ENCODE measurements around the gene RASSF3. TPM values are rescaled to one million over a fixed set of nuclear protein-coding genes. Genes with fewer than 3 reads are reported as not detected.

RASSF3 gene
- total and polyA plus RNA-seq, 2 of the 13 experiments (the other 11 are each of a cell fraction or from before 2014, with no cell fraction given) = 15.5 to 16.0 TPM

DNA sequence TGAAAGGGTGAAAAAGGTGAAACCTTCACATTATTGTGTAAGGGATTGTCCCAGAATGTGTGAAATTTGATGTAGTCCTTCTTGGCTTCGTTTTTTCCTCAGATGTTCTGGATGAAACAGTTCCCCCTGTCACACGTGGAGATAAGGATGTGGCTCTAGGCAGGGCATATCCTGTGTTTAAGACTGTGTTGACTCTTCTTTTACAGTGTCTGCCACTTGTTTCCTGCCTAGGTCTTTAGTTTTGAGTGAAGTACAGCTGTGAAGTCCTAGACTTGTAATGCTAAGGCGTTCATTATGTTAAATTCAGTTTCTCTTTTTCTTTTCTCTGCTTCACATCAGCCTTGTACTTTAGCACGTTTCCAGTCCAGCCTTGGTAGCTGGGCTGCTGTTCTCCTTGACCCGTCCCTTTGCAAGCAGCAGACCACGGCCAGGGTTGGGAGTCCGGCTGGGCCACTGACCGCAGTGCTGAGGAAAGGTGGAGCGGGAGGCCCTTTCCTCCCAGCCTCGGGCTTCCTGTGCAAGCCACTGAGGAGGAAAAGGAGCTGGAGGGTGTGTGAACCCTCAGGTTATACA is 59.1 kb downstream of the RASSF3 start (continued):
- TF ChIP-seq, protein P1, sequence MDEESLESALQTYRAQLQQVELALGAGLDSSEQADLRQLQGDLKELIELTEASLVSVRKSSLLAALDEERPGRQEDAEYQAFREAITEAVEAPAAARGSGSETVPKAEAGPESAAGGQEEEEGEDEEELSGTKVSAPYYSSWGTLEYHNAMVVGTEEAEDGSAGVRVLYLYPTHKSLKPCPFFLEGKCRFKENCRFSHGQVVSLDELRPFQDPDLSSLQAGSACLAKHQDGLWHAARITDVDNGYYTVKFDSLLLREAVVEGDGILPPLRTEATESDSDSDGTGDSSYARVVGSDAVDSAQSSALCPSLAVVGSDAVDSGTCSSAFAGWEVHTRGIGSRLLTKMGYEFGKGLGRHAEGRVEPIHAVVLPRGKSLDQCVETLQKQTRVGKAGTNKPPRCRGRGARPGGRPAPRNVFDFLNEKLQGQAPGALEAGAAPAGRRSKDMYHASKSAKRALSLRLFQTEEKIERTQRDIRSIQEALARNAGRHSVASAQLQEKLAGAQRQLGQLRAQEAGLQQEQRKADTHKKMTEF (CRISPR knock-in tag; IDR thresholded peaks at IDR 0.05) = peak; percentile 38; the same call in 1 of the 2 replicates
- no peak for TF ChIP-seq ZNF17 (CRISPR knock-in tag; IDR thresholded peaks at IDR 0.05)
- peak; percentile 44; the same call in 1 of the 2 replicates for TF ChIP-seq ARID5B (CRISPR knock-in tag; IDR thresholded peaks at IDR 0.05)
- no peak for TF ChIP-seq SOX13 (IDR thresholded peaks at IDR 0.05)
- 0 out of 4 replicates have a peak, but pooled peaks of 1 of the 2 experiments have one; percentile 10 for TF ChIP-seq SOX13 (CRISPR knock-in tag; conservative IDR thresholded peaks at IDR 0.05 in 1 of 2, IDR thresholded peaks at IDR 0.05 in 1 of 2)
- peak; percentile 62; the same call in 1 of the 2 replicates for TF ChIP-seq SPEN (CRISPR knock-in tag; IDR thresholded peaks at IDR 0.05; ENCODE audit: low read depth)
- TF ChIP-seq, protein P2, sequence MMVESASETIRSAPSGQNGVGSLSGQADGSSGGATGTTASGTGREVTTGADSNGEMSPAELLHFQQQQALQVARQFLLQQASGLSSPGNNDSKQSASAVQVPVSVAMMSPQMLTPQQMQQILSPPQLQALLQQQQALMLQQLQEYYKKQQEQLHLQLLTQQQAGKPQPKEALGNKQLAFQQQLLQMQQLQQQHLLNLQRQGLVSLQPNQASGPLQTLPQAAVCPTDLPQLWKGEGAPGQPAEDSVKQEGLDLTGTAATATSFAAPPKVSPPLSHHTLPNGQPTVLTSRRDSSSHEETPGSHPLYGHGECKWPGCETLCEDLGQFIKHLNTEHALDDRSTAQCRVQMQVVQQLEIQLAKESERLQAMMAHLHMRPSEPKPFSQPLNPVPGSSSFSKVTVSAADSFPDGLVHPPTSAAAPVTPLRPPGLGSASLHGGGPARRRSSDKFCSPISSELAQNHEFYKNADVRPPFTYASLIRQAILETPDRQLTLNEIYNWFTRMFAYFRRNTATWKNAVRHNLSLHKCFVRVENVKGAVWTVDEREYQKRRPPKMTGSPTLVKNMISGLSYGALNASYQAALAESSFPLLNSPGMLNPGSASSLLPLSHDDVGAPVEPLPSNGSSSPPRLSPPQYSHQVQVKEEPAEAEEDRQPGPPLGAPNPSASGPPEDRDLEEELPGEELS (CRISPR knock-in tag; IDR thresholded peaks at IDR 0.05) = peak; percentile 28; the same call in 1 of the 2 replicates
- peak; percentile 42; the same call in 1 of the 2 replicates for TF ChIP-seq GFI1 (CRISPR knock-in tag; IDR thresholded peaks at IDR 0.05; ENCODE audit: borderline replicate concordance)
- peak; percentile 75 for TF ChIP-seq ZNF292 (CRISPR knock-in tag; IDR thresholded peaks at IDR 0.05; ENCODE audit: borderline replicate concordance, low read depth)
- TF ChIP-seq RORA (CRISPR knock-in tag; IDR thresholded peaks at IDR 0.05) = no peak
- peak; percentile 64; the same call in 1 of the 2 replicates for TF ChIP-seq KDM2A (CRISPR knock-in tag; IDR thresholded peaks at IDR 0.05; ENCODE audit: borderline replicate concordance, low read depth)
- peak; percentile 70 for TF ChIP-seq ZMYM3 (CRISPR knock-in tag; IDR thresholded peaks at IDR 0.05)
- peak; percentile 41; the same call in 1 of the 2 replicates for TF ChIP-seq DPF2 (CRISPR knock-in tag; IDR thresholded peaks at IDR 0.05; ENCODE audit: borderline replicate concordance, low read depth)
- no peak for TF ChIP-seq ZIK1 (CRISPR knock-in tag; IDR thresholded peaks at IDR 0.05; ENCODE audit: borderline replicate concordance, low read depth)
- no peak for TF ChIP-seq ASH2L (IDR thresholded peaks at IDR 0.05; ENCODE audit: insufficient read length, low read depth, low read length)
- TF ChIP-seq CSRNP2 (CRISPR knock-in tag; conservative IDR thresholded peaks at IDR 0.05; ENCODE audit: low read depth) = no peak
- peak; percentile 53; the same call in 1 of the 2 replicates for TF ChIP-seq MEF2D (CRISPR knock-in tag; IDR thresholded peaks at IDR 0.05)
- TF ChIP-seq SUZ12 (IDR thresholded peaks at IDR 0.05; ENCODE audit: low read depth, low read length) = no peak

All from HepG2 (cell line).